ENCODE results near the gene TRIM39.
"Not testable (repeated sequence)": the region's sequence is repeated elsewhere in the genome, so short reads cannot be mapped to it uniquely, and the experiment has no call there.

The TRIM39 gene

GRCh38 chr6:30369280-30369679, 42.6 kb downstream of the TRIM39 start:
- DNase-seq: not testable (repeated sequence)

DNA sequence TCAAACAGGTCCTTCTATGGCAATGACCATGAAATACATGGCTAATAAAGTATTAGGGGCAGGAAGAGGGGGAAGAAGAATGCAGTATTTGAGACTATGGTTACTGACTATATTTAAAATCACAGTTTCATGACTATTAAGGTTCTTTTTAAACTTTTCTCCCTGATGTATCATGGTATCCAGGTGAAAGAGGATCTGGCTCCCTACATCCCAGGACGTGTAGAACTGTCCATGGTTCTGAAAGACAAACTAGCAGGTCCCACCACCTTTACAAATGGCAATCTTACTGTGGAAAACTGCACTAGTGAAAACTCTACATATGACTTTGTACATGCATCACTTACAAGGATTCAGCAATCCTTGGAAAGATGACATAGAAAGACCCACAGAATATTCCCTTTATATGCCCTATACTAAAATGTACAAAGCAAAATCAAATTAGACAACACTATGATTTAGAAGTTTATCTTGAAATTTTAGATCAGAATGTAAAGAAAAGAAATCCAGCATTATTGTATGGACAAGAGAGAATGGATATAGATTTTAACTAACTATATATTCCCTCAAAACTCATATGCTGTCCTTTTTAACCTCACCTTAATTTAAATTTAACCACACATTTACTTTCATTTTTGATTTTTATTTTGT, 51.7 kb downstream of the TRIM39 start:
- DNase-seq: no peak

- no peak for DNase-seq
Measured at GRCh38 chr6:30380464-30380863, 53.7 kb downstream of the TRIM39 start.

GRCh38 chr6:30386166-30386565, 59.4 kb downstream of the TRIM39 start:
- DNase-seq: no peak

- DNase-seq: no peak
Measured at GRCh38 chr6:30391240-30391639, 64.5 kb downstream of the TRIM39 start.
